GM12875 (cell line): ENCODE results near the gene HOXB8.

ENCODE experiments used
- H3K4me3 ChIP-seq: one replicate; pipeline ENCODE4 v1.5.1; 2011; ENCODE audit warnings: low read depth, low read length, control low read depth
- CTCF ChIP-seq: IDR thresholded peaks from 2 replicates; pipeline ENCODE4 v1.5.1; 2011; ENCODE audit warnings: low read depth, mild to moderate bottlenecking, control low read depth, inconsistent platforms, low read length, moderate library complexity, borderline replicate concordance; ENCODE audit not compliant: insufficient read depth

The HOXB8 gene

GRCh38 chr17:48642059-48642842 is 27.2 kb upstream of the HOXB8 start:
- TF ChIP-seq CTCF: no peak
- H3K4me3 ChIP-seq: no peak overlapping the region

DNA sequence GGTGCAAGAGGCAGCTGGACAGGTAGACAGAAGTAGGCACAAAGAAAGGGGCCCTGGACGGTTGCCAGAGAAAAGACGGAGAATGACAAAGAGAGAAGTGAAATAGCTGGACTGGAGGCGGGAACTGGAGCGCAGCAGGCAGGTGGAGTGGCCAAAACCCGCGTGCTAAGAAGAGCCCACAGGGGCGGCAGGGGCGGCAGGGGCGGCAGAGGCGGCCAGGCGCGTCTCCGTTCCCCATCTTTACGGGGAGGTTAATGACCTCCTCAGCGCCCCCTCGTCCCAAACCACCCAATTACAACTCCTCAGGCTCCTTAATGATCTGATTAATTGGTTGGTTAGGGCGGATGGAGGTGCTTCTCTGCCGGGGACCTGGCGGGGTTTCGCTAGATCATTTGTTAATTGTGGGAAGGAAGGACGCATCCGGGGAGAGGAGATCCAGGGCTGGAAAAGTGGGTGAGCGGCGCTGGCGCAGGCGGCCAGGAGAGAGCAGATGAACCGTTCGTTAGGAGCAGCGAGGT is 26.5 kb upstream of the HOXB8 start:
- no peak for TF ChIP-seq CTCF

DNA sequence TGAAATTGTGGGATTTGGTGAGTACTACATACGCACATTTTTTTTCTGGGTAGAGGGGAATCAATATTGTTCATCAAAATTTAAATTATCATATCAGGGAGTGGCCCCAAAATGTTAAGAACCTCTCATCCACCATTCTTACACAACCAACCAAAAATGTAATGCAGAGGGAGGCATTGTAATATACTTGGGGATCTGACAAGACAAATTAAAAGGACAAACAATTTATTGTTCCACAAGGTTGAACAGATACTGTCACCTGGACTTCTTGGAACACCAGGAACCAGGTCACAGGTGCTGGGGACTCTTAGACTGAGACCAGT is 25.7 kb upstream of the HOXB8 start:
- TF ChIP-seq CTCF: no peak
- H3K4me3 ChIP-seq: no peak overlapping the region

More for the DNA sequence above, 26.5 kb upstream of the HOXB8 start:
- H3K4me3 ChIP-seq: no peak overlapping the region

DNA sequence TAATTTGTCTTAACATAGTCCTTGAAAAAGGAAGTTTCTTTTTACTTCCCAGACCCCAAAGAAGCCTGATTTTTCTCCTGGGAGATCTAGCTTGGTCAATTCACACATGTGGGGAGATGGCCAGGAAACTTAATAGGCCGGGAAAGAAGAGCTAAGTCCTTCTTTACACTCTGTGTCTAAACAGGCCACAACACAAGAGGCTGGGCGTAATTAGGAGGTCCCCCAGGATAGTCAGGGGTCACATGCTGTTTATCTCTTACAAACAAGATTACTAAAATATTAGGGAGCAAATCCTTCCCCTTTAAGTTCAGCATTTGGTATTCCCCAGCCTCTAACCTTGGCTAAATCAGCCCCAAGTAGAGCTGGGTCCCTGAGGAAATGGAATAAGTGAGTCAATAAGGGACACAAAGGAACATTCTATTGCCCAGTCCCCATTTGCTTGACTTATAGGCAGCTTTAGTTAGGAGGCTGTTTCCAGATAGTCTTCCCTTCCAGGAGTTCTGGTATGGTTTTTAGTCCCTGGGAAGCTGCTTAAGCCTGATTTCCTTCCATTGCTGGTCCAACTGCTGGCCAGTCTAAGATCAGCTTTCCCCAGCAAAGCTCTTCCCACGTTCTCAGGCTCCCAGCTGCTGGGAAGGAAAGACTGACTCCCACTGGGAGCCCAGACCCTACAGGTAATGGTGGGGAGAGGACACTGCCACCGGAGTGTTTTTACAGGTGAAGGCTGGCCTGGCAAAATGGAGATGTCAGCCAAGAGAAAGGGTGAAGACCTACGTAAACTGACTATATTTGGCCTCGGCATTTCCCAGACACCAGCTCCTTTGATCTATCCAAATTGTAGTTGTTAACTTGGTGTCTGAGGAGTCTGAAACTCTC is 25.1 kb upstream of the HOXB8 start:
- no peak for TF ChIP-seq CTCF
- no peak overlapping the region for H3K4me3 ChIP-seq

DNA sequence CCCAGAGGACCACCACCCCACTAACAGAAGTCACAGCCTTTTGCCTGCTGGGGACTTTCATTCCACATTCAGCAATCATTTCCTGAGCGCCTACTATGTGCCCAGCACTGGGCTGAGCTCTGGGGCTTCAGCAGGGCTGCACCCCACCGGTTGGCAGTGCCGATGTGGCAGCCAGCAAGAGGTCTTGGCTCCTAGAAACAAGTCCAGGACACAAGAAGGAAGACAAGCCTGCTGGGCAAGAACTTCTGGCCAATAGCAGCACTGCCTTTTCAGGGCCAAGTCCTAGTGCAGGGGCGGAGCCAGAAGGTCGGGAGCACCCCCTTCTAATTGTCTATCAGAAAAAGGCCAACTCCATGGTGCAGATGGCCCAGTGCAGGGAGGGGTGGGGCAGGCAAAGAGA is 24.0 kb upstream of the HOXB8 start:
- no peak overlapping the region for H3K4me3 ChIP-seq
- no peak for TF ChIP-seq CTCF

- TF ChIP-seq CTCF: no peak
- no peak overlapping the region for H3K4me3 ChIP-seq
Measured at GRCh38 chr17:48637323-48638260, 22.5 kb upstream of the HOXB8 start.
